GM12874 (cell line): ENCODE data around the gene CDH23.

Experiments
- CTCF ChIP-seq: IDR thresholded peaks from 2 replicates; pipeline ENCODE4 v1.5.1; 2011; ENCODE audit warnings: low read depth, mild to moderate bottlenecking, control low read depth, low read length, moderate library complexity; ENCODE audit not compliant: insufficient read depth

The CDH23 gene

GRCh38 chr10:71396711-71397295, at the start of gene CDH23:
Gene CDH23, plus strand, starts transcription at chr10:71396920. Its CDS starts 42,912 bp downstream, at chr10:71439832.
- TF ChIP-seq CTCF, result no peak

GRCh38 chr10:71347587-71348395, 48.9 kb upstream of the CDH23 start:
- no peak for TF ChIP-seq CTCF

GRCh38 chr10:71348850-71349249, 47.9 kb upstream of the CDH23 start:
- TF ChIP-seq CTCF, result no peak

GRCh38 chr10:71349406-71349805, 47.3 kb upstream of the CDH23 start:
- no peak for TF ChIP-seq CTCF

- TF ChIP-seq CTCF, result no peak
These were observed 45.6 kb upstream of the CDH23 start for GRCh38 chr10:71351087-71351486.

GRCh38 chr10:71351628-71352319, 44.9 kb upstream of the CDH23 start:
- TF ChIP-seq CTCF, result no peak

GRCh38 chr10:71353639-71354038, 43.1 kb upstream of the CDH23 start:
- TF ChIP-seq CTCF, result no peak
